Measurements from ENCODE around the gene CASK.

- TF ChIP-seq E2F4 (CRISPR knock-in tag; IDR thresholded peaks at IDR 0.05; ENCODE audit: borderline replicate concordance, low read depth) = no peak
- no peak for TF ChIP-seq SP1 (CRISPR knock-in tag; conservative IDR thresholded peaks at IDR 0.05)
- TF ChIP-seq, protein P1, sequence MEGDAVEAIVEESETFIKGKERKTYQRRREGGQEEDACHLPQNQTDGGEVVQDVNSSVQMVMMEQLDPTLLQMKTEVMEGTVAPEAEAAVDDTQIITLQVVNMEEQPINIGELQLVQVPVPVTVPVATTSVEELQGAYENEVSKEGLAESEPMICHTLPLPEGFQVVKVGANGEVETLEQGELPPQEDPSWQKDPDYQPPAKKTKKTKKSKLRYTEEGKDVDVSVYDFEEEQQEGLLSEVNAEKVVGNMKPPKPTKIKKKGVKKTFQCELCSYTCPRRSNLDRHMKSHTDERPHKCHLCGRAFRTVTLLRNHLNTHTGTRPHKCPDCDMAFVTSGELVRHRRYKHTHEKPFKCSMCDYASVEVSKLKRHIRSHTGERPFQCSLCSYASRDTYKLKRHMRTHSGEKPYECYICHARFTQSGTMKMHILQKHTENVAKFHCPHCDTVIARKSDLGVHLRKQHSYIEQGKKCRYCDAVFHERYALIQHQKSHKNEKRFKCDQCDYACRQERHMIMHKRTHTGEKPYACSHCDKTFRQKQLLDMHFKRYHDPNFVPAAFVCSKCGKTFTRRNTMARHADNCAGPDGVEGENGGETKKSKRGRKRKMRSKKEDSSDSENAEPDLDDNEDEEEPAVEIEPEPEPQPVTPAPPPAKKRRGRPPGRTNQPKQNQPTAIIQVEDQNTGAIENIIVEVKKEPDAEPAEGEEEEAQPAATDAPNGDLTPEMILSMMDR (IDR thresholded peaks at IDR 0.05) = no peak
- TF ChIP-seq FOXJ3 (CRISPR knock-in tag; IDR thresholded peaks at IDR 0.05; ENCODE audit: borderline replicate concordance) = no peak
- TF ChIP-seq ATF6 (CRISPR knock-in tag; IDR thresholded peaks at IDR 0.05) = no peak
- TF ChIP-seq ZNF138 (CRISPR knock-in tag; conservative IDR thresholded peaks at IDR 0.05) = no peak
- TF ChIP-seq, protein P2, sequence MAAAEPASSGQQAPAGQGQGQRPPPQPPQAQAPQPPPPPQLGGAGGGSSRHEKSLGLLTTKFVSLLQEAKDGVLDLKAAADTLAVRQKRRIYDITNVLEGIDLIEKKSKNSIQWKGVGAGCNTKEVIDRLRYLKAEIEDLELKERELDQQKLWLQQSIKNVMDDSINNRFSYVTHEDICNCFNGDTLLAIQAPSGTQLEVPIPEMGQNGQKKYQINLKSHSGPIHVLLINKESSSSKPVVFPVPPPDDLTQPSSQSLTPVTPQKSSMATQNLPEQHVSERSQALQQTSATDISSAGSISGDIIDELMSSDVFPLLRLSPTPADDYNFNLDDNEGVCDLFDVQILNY (CRISPR knock-in tag; IDR thresholded peaks at IDR 0.05) = no peak
Observed at GRCh38 chrX:41616255-41616654, 307.1 kb downstream of the CASK start.

Measured in WTC11 (cell line).